NCI-H446 (cell line): ENCODE data around the gene PRDM1.
A peak's percentile ranks its signal among the peaks of the same experiment; 100 is the strongest.

ENCODE experiments used
- DNase-seq, 2 experiments: peaks; one replicate each; lab custom pipeline; 2025; lab: John Stamatoyannopoulos, UW

The PRDM1 gene

DNA sequence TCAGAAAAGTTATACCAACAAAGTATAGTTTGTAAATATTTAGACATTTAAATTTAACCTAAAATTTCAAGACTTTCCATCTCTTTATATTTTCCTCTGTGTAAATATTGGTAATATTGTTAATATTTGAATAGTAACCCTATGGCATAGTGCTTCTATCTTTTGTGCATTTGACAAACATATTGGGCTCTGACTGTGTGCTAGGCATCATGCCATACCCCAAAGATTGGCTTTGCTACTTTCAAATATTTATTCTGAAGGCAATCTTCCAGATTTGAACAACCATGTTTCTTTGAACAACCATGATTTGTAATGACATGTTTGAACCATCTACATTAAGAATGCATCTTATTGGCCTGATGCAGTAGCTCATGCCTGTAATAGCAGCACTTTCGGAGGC is 15.5 kb upstream of the PRDM1 start:
- DNase-seq: peak in 1 of 2 experiments; percentile 53

DNA sequence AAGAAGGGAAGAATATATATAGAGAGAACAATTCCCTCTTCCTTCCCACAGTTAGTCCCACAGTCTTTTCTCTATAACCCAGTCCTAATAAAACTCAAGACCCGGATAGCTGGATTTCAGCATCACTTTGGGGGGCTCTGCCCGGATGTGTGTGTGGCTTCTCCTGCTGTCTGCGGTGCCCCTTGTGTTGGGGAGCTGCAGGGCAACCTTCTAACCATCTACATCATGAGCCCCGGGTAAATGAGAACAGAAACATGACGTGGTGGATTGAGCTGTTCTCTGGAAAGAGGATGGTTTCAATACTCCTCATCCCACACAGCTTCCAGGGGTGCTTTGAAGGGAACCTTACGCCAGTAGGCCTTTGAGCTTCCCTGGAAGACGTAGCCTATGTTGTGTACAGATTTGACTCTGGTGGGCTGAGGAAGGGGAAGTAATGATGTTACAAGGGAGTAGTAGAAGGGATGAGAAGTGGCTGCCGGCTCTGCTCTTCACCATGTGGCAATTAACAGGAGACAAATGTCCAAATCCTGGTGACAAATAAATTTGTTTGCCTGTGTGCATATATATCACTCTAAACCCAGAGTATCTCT is 13.5 kb upstream of the PRDM1 start:
- no peak for DNase-seq

DNA sequence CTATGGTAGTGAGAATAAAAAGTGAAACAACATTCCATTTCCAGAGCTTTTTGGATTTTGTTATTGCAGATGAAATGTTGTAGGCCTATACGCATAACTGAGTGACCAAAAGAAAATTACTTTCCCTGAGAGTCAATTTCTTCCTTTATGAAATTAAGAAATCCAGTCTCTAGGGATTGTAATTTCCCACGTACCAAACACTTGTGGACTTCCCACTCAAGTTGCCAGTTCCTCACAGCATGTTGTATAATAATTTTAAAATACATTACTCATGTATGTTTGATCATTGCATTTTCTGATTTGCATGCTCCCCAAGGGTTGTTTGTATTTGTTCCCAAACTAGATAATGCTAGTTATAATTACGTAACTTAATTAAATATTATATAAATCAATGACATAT is 12.0 kb upstream of the PRDM1 start:
- no peak for DNase-seq

DNA sequence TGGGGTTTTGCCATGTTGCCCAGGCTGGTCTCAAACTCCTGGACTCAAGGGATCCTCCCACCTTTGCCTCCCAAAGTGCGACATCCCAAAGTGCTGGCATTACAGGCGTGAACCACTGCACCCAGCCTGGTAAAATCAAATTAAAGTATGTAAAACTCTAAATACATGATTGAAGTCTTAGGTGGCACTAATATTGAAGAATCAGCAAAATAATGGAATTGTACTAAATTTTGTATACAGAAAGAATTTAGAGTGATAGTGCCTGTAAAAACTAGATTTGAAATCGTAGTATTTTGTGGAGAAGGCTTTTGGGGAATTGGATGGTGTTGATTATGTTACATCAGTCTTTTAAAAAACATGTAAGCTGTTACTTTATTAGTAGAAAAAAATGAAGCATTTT is 10.0 kb upstream of the PRDM1 start:
- no peak for DNase-seq

DNA sequence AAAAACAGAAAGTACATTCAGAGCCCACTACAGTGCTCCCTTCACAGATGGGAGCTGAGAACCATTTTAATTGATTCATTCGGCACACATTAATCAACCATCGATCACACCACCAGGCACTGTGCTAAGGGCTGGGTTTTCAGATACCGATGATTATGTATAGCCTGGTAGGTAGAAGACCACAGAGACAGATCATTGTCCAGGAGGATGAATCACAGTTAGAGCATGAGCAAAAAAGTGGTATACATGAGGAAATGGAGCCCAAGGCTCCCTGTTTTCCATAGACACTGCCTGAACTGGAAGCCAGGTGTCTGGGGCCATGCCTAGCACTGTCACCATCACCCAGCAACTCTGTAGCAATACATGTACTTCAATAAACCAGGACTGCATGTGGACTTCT is 9.0 kb upstream of the PRDM1 start:
- no peak for DNase-seq

DNA sequence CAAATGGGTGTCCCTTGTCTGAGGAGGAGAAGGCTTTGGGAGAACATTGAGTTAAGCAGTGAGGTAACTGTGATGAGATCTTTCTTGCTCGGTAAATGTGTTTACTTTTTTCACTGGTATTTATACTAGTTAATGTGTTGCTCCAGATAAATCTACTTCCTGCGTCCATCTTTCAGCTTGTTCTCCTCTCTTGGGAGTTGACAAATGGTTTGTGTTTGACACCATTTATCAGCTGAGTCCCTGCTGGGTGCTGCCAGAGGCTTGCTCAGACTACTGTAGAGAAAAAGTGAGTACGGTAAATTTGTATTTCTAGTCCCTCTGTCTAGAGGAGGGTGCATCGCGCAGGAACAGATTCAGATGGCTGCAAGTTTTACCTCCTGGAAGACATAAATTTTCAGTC is 8.3 kb upstream of the PRDM1 start:
- DNase-seq: no peak

DNA sequence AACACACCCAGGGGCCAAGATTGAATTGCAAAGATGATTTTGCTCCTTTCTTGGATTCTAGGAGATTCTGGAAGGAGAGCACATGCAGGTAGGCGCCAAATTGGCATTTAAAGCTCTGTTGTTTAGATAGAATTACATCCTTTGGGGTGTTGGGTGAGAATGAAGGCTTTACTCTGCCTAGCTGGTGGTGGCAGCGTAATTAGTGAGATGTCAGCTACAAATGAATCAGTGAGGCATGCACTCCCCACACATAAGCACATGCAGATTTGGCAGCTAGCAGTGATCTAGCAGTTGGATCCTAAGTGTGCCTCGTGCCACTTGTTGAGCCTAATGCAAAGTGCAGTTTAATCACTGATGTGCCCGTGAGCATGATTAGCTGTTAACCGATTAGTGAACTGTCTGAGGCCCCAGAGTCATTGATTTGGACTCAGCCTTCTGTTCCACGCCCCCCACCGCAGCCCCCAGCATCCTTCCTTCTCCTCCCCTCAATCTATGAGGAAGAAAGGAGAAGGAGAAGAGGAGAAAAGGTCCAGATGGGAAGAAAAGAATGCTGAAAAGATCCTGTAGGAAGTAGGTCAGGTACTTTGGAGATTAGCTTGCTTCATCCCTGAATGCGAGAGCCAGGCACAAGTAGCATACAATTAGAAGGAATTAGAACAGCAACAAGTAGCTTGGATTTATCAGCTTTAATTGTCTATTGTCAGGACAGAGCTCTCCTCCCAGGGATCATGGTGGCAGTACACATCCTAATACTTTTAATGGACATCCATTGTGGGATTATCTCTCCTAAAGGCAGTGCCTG is 6.0 kb upstream of the PRDM1 start:
- DNase-seq: peak in 1 of 2 experiments; percentile 35

DNA sequence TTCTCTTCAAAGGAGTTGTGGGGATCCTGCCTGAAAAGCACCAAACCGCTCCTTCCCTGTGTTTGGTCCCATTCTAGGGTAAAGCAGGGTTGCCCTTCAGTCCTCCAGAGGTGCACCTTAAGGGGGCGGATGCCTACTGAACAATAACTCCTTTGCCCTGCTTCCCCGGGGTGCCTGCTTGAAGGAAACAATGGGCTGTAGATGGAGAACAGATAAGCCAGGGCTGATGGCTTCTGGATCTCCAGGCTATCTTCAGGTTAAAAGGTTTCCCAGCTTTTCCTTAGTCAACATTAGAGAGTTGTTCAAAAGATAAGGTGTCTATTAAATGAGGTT is 5.4 kb upstream of the PRDM1 start:
- no peak for DNase-seq

DNA sequence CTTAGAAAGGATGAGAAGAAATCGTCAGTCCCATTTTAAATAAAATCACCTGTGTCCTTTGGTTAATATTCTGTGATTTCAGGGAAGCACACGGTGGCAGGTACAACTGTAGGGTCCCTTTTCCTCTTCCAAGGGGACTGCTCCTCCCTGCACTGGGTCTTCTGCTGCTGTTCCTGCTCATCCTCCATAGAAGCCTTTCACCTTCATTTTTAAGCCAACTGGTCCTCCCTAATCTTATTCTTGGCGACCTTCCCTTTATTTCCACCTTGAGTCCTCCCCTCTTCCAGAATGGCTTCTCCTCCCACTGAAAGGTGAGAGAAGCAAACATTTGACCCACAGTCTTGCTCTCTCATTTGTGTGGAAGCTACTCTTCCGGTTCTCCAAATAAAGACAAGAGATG is 4.4 kb upstream of the PRDM1 start:
- no peak for DNase-seq

DNA sequence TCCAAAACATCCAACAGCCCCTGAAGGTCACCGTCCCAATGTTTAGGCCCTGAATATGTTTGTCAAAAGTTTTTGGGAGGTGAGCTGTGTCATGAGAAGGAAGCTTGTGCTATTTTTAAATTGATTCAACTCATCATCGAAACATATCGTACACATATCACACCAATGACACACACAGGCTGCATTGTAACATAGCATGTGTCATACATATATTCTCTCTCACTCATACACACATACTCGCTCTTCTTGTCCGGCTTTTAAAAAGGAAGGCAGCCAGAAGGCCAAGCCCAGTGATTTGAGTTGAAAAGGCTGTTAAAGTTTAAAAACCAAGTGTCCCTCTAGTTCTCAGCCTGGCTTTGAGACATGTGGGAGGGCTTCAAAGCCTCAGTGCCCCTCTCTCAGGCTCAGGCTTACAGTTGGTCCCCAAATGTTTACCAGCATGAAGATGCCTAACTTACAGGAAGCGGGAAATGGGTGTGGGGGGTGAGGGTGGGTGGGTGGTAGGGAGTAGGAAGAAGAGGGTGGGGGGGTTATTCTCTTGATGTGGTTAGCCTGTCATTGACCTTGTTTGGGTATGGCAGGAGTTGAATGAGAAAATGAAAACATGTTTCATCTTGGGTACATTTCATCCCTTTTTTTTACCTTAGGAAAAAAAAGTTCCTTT is 3.3 kb upstream of the PRDM1 start:
- DNase-seq: no peak

DNA sequence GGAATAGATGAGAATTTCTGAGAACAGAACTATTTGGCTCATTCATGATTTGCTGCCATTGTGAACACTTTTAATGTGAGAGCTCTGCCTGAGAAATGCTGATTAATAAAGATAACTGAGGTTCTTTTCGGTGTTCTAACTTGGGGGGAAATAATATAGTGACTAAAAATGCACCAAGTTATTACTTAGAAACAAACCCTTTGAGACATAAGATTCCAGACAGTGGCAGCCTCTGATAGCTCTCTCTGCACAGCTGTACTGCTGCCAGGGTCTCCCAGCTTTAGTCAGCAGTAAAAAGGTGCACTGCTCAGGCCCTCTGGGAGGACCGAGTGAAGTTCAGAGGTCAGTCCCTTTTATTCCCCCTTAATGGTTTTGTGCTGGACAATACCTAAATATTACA is 2.5 kb upstream of the PRDM1 start:
- no peak for DNase-seq

DNA sequence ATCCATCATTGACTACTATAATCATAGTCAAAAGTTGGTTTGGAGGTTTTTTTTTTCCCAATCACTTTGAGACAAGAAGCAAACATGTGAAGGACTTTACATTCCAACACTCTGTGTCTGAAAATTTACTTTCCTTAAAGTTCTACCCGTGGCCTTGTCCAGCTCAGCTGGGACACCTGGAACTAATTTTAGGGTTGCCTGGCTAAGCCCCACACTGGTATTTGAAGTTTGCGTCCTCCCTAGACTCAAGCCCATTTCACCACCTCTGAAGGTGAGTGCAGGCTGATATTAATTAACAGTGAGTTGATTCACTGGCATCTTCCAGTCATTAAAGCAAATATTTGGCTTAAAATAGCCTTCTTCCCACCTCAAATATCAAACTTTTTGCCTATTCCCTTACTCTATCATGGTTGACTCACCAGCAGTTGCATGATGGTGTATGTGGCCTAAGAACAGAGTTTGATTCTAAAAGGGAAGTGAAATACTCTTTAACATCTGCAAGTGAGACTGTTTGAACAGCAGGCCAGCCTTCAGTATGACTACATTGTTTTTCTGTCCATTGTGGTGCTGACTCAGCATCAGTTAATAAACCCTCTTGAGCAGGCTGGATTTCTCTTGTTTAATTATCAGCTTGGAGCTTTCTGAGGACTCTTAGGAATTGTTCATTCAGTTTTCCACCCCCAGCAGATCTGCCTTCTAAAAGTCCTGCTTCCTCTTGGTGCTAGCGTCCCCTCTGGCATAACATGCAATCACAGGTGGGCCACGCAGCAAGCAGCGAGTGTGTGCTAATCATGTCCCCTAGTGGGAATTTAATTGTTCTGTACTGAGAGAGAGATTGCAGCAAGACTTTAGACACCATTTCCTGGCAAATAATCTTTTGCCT is 1.8 kb upstream of the PRDM1 start:
- peak in 1 of 2 experiments; percentile 3 for DNase-seq

DNA sequence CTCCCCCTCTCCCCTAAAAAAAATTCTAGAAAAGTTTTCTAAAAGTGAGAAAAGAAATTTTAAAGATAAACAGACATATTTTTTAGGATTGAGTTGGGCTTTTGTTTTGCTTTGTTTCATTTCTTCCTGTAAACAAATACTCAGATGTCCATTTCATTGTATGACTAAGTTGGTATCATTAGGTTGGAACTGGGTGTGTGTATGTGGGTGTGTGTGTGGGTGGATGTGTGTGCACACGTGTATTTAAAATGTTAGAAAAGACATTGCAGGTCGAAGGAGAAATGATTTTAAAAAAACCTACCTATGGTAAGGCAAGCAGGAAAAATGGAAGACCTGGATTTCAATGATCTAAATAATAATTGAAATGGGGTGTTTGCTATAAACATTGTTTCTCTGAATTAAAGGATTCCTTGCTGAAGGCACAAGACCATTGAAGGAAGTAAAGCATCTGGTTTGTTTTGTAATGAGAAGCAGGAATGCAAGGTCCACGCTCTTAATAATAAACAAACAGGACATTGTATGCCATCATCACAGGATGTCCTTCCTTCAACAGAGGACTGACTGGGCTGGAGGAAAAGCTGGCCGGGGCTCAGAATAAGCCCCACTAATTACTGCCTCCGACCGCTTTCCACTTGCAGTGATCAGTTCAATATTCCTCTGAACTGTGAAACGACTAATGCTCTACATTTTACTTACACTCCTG is 996 bp upstream of the PRDM1 start:
- DNase-seq: no peak

DNA sequence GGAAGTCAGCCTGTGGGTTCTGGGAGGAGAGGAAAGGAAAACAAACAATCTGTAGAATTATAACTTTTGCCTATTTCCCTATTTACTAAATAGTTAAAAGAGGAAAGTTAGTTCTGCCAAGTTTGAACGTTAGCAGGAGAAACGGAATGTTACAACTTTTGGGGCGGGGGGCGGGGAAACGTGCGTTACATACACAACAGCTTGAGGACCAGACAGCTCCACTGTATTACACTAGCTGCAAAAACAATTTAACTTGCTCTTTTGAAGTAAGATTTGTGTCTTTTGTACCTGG is 498 bp upstream of the PRDM1 start:
- no peak for DNase-seq

DNA sequence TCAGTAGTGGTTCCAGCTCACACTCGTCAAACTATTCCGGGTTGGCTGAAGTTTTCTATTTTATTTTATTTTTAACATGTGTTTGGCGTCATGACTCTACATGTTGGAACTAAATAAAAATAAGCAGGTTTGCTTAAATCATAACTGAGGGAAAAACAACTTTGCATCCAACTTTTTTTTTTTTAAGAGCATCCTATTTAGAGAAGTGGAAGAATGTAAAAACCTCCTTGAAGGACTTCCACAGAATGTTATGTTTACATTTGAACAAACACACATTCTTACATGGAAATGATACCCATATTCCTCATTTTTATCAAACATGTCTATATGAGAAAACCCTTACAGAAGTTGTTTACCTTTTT is 659 bp downstream of the PRDM1 start:
- DNase-seq: no peak

DNA sequence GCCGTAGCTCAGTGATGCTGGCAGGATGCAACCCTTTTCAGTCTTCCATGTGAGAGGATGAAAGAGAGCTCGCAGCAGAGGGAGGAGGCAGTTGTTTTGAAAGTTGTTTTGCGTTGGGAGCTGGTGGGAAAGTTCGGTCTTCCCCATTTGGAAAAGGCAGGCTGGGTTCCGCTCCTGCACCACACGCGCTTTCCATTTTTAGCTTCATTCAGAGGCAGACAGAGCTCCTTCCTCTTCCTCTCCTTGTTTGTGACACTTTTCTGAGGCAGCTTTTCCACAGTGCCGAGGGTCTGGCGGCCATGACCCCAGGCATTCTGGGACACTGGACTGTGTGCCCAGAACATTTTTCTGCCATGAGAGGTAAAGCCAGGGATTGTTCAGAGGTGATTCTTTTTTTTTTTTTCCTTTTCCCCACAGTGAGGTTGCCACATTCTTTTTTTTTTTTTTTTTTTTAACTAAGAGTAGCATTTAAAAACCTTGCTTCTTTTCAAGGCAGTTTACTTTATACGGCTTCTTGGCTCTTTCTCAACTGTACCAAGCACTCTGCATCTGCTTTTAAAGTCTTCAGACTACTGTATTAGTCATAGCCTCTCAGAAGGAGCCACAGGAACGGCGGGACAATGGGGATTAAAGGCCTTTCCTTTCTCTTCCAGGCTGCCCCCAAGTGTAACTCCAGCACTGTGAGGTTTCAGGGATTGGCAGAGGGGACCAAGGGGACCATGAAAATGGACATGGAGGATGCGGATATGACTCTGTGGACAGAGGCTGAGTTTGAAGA is 1.6 kb downstream of the PRDM1 start:
- DNase-seq: no peak

DNA sequence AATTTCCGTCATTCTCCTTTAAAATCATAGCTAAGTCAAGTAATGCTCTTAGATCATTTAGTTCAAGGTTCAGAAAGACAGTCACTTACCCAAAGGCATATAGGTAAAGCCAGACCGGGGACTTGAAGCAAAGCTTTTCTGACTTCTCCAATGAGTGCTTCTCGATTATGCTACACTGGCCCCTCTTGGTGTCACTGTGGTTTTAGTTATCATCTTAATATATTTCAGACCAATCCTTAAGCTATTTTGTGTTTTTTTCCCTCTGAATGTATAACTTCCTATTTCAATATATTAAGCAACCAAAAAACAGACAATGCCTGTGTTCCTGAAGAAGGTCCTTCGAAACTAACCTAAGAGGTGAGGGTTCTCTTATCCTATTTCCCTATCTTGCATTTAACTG is 3.9 kb downstream of the PRDM1 start:
- no peak for DNase-seq

DNA sequence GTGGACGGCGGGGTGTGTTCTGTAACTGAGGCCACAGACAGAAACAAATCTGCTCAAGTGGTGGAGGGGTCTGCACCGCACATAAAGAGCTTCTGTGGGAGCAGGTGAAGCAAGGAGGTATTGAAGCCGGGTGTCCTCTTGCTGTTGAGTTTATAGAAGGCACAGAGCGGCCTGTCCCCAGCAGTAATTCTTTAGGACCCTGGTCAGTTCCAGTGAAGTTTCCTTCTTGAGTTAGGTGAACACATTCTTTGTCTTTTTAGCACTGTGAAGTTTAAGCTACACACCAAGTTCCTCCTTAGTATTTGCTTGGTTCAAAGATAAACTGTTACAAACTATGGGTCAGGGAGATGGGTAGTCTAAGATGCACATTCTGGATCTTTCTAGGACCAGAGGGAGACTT is 6.1 kb downstream of the PRDM1 start:
- DNase-seq: no peak

DNA sequence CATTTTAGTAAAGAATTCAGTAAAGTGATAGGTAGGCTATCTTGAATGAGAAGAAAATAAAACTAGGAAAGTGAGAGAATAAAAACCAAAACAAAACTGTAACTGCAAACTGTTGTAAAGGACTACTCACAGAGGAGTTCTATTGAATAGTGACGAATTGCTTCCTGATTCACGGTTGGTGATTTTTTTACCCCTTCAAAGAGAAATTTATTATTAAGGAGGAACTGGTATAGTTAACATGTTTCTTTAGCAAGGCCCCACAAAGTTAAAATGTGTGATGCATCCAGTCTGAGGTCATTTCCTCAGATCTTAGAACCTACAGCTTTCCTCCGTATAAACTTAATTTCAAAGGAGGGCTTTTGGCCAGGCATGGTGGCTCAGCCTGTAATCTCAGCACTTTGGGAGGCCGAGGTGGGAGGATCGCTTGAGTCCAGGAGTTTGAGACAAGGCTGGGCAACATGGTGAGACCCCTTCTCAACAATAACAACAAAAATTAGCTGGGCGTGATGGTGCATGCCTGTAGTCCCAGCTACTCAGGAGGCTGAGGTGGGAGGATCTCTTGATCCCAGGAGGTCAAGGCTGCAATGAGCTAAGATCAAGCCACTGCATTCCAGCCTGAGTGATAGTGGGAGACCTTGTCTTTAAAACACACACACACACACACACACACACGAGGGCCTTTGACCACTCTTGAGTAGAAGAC is 8.3 kb downstream of the PRDM1 start:
- no peak for DNase-seq

DNA sequence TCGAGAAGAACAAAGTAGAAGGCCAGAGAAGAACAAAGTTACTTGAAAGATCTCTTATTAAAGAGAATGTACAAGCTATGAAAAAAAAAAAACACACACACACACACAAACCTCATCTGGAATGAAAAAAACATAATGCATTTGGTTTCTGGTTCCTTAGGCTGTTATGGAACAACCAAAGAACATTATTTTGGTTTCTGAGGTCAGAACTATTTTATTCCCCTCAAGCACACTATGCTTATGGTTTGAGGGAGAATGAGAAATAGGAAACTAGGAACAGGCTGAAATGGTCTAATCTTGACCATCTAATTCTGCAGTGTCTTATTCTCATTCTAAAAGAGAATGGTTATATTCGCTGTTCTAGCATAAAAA is 8.8 kb downstream of the PRDM1 start:
- no peak for DNase-seq
